ENCODE data around the gene FBXL4.

The FBXL4 gene

GRCh38 chr6:98836962-98837944 is 110.5 kb downstream of the FBXL4 start:
- no peak for DNase-seq

- DNase-seq, result no peak
Measured at GRCh38 chr6:98836025-98836961, 111.5 kb downstream of the FBXL4 start.

GRCh38 chr6:98835149-98836024 is 112.4 kb downstream of the FBXL4 start:
- DNase-seq, result no peak

- peak; percentile 70 for DNase-seq
Measured at GRCh38 chr6:98834060-98835031, 113.4 kb downstream of the FBXL4 start, which contains the start of gene POU3F2. Gene POU3F2, plus strand, starts transcription at chr6:98834574. Its CDS starts 300 bp downstream, at chr6:98834874.

GRCh38 chr6:98833307-98834059 is 114.3 kb downstream of the FBXL4 start:
- no peak for DNase-seq

- DNase-seq, result no peak
Measured at GRCh38 chr6:98833057-98833306, 114.8 kb downstream of the FBXL4 start.

GRCh38 chr6:98832284-98833056 is 115.3 kb downstream of the FBXL4 start:
- DNase-seq, result no peak

GRCh38 chr6:98831959-98832283 is 115.8 kb downstream of the FBXL4 start:
- no peak for DNase-seq

GRCh38 chr6:98831057-98831958 is 116.4 kb downstream of the FBXL4 start:
- no peak for DNase-seq

GRCh38 chr6:98830146-98830545 is 117.6 kb downstream of the FBXL4 start:
- no peak for DNase-seq

- no peak for DNase-seq
Measured at GRCh38 chr6:98828941-98829411, 118.8 kb downstream of the FBXL4 start.

GRCh38 chr6:98828211-98828788 is 119.4 kb downstream of the FBXL4 start:
- no peak for DNase-seq

GRCh38 chr6:98827295-98828159 is 120.2 kb downstream of the FBXL4 start:
- no peak for DNase-seq

- DNase-seq, result no peak
Measured at GRCh38 chr6:98825600-98826230, 122.0 kb downstream of the FBXL4 start.

GRCh38 chr6:98824902-98825599 is 122.7 kb downstream of the FBXL4 start:
- DNase-seq, result no peak
